HepG2 (cell line): ENCODE measurements around the gene DDI2. TPM values are rescaled to one million over a fixed set of nuclear protein-coding genes. Genes with fewer than 3 reads are reported as not detected.

Experiments used
- ATAC-seq: fragments of 200-7000 bp; cut with Tn5 transposase; 3 replicates; pipeline ENCODE4 v1.9.1; 2020; ENCODE audit warnings: mild to moderate bottlenecking, moderate library complexity
- BruUV-seq: library from RNA; stranded (reverse); fragments of 400-500 nt; replicated peaks from 2 replicates; lab custom pipeline; 2021; lab: Mats Ljungman, UMichigan
- CTCF ChIA-PET: fragments of 300-600 bp; formaldehyde crosslinking; extraction: SDS; loops from one replicate; lab custom pipeline; 2021; ENCODE audit warnings: low total read pairs, inconsistent platforms, low intra/inter-chr PET ratio; lab: Yijun Ruan, JAX
- POLR2A ChIA-PET: fragments of 350-600 bp; sonication (Branson Sonifier 250); formaldehyde crosslinking; loops from one replicate; lab custom pipeline; 2020; ENCODE audit warnings: antibody characterized with exemption, inconsistent platforms; lab: Yijun Ruan, JAX
- DNase-seq: peaks from one replicate; pipeline ENCODE4 v3.0.0-alpha.2; 2015; ENCODE audit warnings: low spot score
- FAIRE-seq: peaks from 3 replicates; lab custom pipeline; 2011; peaks lifted over from hg19 to GRCh38; lab: Jason Lieb, UNC
- H2AFZ ChIP-seq: one replicate; pipeline ENCODE4 v1.6.1; 2011; ENCODE audit warnings: low read length, inconsistent platforms
- H3K27ac ChIP-seq: fragments of 300-600 bp; 3 replicates; pipeline ENCODE4 v1.8.0; 2011; ENCODE audit warnings: mixed run types, mild to moderate bottlenecking, mixed read lengths, low read length, inconsistent platforms; ENCODE audit not compliant: insufficient read depth; ENCODE audit errors: extremely low read length
- H3K27me3 ChIP-seq, 2 experiments: fragments of 200-600 bp in 1 of 2; 2 replicates in 1 of 2; 3 replicates in 1 of 2; pipeline versions ENCODE4 v1.6.0 to v1.8.0; 2011; ENCODE audit warnings: low read length in 2 of 2, mild to moderate bottlenecking in 2 of 2, moderate library complexity in 2 of 2, inconsistent platforms in 1 of 2; ENCODE audit not compliant: insufficient read depth in 2 of 2, control insufficient read depth in 1 of 2
- H3K36me3 ChIP-seq, 2 experiments: fragments of 200-600 bp in 1 of 2; replicated peaks in 1 of 2; 2 replicates in 1 of 2; 3 replicates in 1 of 2; pipeline versions ENCODE4 v1.5.1 to v1.8.0; 2011; ENCODE audit warnings: low read length in 2 of 2, inconsistent platforms in 1 of 2; ENCODE audit not compliant: insufficient read depth in 2 of 2, control insufficient read depth in 1 of 2
- H3K4me1 ChIP-seq: 2 replicates; pipeline ENCODE4 v1.5.1; 2012; ENCODE audit warnings: low read length, inconsistent platforms; ENCODE audit not compliant: insufficient read depth
- H3K4me2 ChIP-seq: 2 replicates; pipeline ENCODE4 v1.6.0; 2011; ENCODE audit warnings: low read depth, low read length, inconsistent platforms
- H3K4me3 ChIP-seq, 3 experiments: fragments of 200-600 bp in 1 of 3; sonication (generic), shearing (Covaris generic) in 1 of 3; replicated peaks in 1 of 3; 2 replicates each; pipeline ENCODE4 v1.5.1; 2011 to 2016; ENCODE audit warnings: low read length in 3 of 3, inconsistent platforms in 2 of 3, low read depth in 2 of 3, mild to moderate bottlenecking in 2 of 3, control low read depth in 1 of 3, mixed read lengths in 1 of 3; ENCODE audit not compliant: insufficient read depth in 1 of 3
- H3K79me2 ChIP-seq: one replicate; pipeline ENCODE4 v1.6.1; 2011; ENCODE audit warnings: low read length, inconsistent platforms; ENCODE audit not compliant: insufficient read depth
- H3K9ac ChIP-seq: 2 replicates; pipeline ENCODE4 v1.6.0; 2011; ENCODE audit warnings: mild to moderate bottlenecking, low read depth, low read length, inconsistent platforms; ENCODE audit not compliant: insufficient read depth
- H3K9me3 ChIP-seq: 2 replicates; pipeline ENCODE4 v1.5.1; 2012; ENCODE audit warnings: mild to moderate bottlenecking, low read length
- H4K20me1 ChIP-seq: 2 replicates; pipeline ENCODE4 v1.6.0; 2011; ENCODE audit warnings: inconsistent platforms, mild to moderate bottlenecking, low read length, moderate library complexity; ENCODE audit not compliant: insufficient read depth
- CTCF ChIP-seq: sonication (generic); formaldehyde crosslinking; IDR thresholded peaks from 2 replicates; pipeline ENCODE4 v1.5.0; 2020; ENCODE audit warnings: mild to moderate bottlenecking, missing genetic modification reagents, moderate library complexity
- DRAP1 ChIP-seq: IDR thresholded peaks from 2 replicates; pipeline ENCODE4 v1.6.1; 2016; ENCODE audit warnings: missing genetic modification reagents, missing compliant biosample characterization
- RBAK ChIP-seq: sonication (generic); formaldehyde crosslinking; IDR thresholded peaks from 2 replicates; pipeline ENCODE4 v1.5.1; 2020; ENCODE audit warnings: mild to moderate bottlenecking, missing genetic modification reagents
- SMC3 ChIP-seq: IDR thresholded peaks from 2 replicates; pipeline ENCODE4 v1.6.1; 2011; ENCODE audit warnings: low read length, improper control_type of control experiment
- STAG1 ChIP-seq: sonication (generic); formaldehyde crosslinking; IDR thresholded peaks from 2 replicates; pipeline ENCODE4 v1.4.0; 2020; ENCODE audit warnings: missing genetic modification reagents
- ZNF121 ChIP-seq: sonication (generic); formaldehyde crosslinking; IDR thresholded peaks from 2 replicates; pipeline ENCODE4 v1.5.0; 2020; ENCODE audit warnings: mild to moderate bottlenecking, missing genetic modification reagents
- ZNF276 ChIP-seq: sonication (generic); formaldehyde crosslinking; IDR thresholded peaks from 2 replicates; pipeline ENCODE4 v1.4.0; 2020; ENCODE audit warnings: mild to moderate bottlenecking, low read depth, missing genetic modification reagents
- ZNF788 ChIP-seq: sonication (generic); formaldehyde crosslinking; IDR thresholded peaks from 2 replicates; pipeline ENCODE4 v1.5.0; 2020; ENCODE audit warnings: mild to moderate bottlenecking, missing genetic modification reagents, borderline replicate concordance
- ZNF800 ChIP-seq: sonication (generic); formaldehyde crosslinking; IDR thresholded peaks from 2 replicates; pipeline ENCODE4 v1.4.0; 2020; ENCODE audit warnings: missing genetic modification reagents
- WGBS: methylation state at CpG from one replicate; pipeline ENCODE4 v1.1.6; 2017; ENCODE audit warnings: low lambda C conversion rate; 5-methylcytosine and 5-hydroxymethylcytosine counted together
- in situ Hi-C: cut with HindIII; loops from 2 replicates; pipeline ENCODE4 v1.10.0; 2017; ENCODE audit warnings: low pct_unique_long_range_greater_than_20kb; ENCODE audit not compliant: extremely low pct_ligation_motif_present
- intact Hi-C: fragments of 100-400 bp; cut with micrococcal nuclease; formaldehyde crosslinking; loops from one replicate; pipeline ENCODE4 v1.10.0; 2022; ENCODE audit not compliant: unreplicated experiment
- polyA plus RNA-seq, 8 experiments: library from polyadenylated mRNA; depleted of rRNA in 3 of 8; stranded (reverse) in 7 of 8; unstranded in 1 of 8; fragments of >200 nt; fragmentation: Illumina TruSeq in 4 of 8; extraction: Trizol in 4 of 8; gene quantifications; 2 replicates each; pipeline versions ENCODE4 v1.2.1 to v1.2.3, GENCODE V29; 2011 to 2016; ENCODE audit warnings: low read depth in 4 of 8, missing spikeins in 1 of 8, mixed read lengths in 1 of 8; ENCODE audit not compliant: insufficient read depth in 1 of 8
- total RNA-seq, 5 experiments: library from RNA; depleted of rRNA; stranded (reverse); fragments of >200 nt; fragmentation: Illumina TruSeq; extraction: Trizol; gene quantifications; 2 replicates each; pipeline ENCODE4 v1.2.3, GENCODE V29; 2016; ENCODE audit warnings: low read depth in 1 of 5

Gene DDI2
- total and polyA plus RNA-seq, 2 of the 13 experiments (the other 11 are each of a cell fraction or from before 2014, with no cell fraction given) = 8.5 to 25.7 TPM

- TF ChIP-seq ZNF800 (CRISPR knock-in tag) = no peak
Measured at GRCh38 chr1:15701784-15702183, 84.5 kb downstream of the DDI2 start (continued).

GRCh38 chr1:15702722-15703550 lies 85.7 kb downstream of the DDI2 start:
- TF ChIP-seq CTCF (CRISPR knock-in tag) = peak; percentile 46
- no peak for TF ChIP-seq DRAP1 (CRISPR knock-in tag)
- peak; percentile 74 for TF ChIP-seq ZNF121 (CRISPR knock-in tag)
- no peak for TF ChIP-seq SMC3
- TF ChIP-seq STAG1 (CRISPR knock-in tag) = peak; percentile 54
- TF ChIP-seq ZNF276 (CRISPR knock-in tag) = no peak
- no peak for TF ChIP-seq RBAK (CRISPR knock-in tag)
- no peak for TF ChIP-seq ZNF788 (CRISPR knock-in tag)
- TF ChIP-seq, all 625 proteins: peak for 3
- Histone ChIP-seq H3K4me1 (no peaks in the 10 kb centered on the region), H3K4me2 (no peak overlapping the region), H4K20me1 (no peaks in the 10 kb centered on the region), H3K4me3 (no peak overlapping the region), H3K27ac (no peak overlapping the region), H3K9me3 (no peaks in the 10 kb centered on the region), H3K79me2 (peaks cover 3% of the 10 kb centered on the region), H3K9ac (no peak overlapping the region), H3K27me3 (no peaks in the 10 kb centered on the region), H2AFZ (no peak overlapping the region), H3K36me3 (peaks cover 4 to 15% of the 10 kb centered on the region in 2 experiments; a peak in 3 of 5 replicates)
- POLR2A ChIA-PET = no interaction called here
- intact Hi-C loops (no loop called here), in situ Hi-C loops (no loop called here)
- FAIRE-seq (no peak), DNase-seq (no peak), ATAC-seq (peak; percentile 84)
- 87% methylated on average over 18 of the region's 19 CpGs for WGBS
- CTCF ChIA-PET = no interaction called here
- BruUV-seq = no TSS peak
